HG02623 (cell line): Measurements from ENCODE around the gene ADAM10.

Experiments
- ATAC-seq: cut with Tn5 transposase; IDR thresholded peaks from one replicate; pipeline ENCODE4 v1.9.1; 2021; ENCODE audit warnings: moderate library complexity; ENCODE audit not compliant: unreplicated experiment

Gene ADAM10

GRCh38 chr15:58556028-58556361 is 193.5 kb downstream of the ADAM10 start:
- ATAC-seq = no peak

DNA sequence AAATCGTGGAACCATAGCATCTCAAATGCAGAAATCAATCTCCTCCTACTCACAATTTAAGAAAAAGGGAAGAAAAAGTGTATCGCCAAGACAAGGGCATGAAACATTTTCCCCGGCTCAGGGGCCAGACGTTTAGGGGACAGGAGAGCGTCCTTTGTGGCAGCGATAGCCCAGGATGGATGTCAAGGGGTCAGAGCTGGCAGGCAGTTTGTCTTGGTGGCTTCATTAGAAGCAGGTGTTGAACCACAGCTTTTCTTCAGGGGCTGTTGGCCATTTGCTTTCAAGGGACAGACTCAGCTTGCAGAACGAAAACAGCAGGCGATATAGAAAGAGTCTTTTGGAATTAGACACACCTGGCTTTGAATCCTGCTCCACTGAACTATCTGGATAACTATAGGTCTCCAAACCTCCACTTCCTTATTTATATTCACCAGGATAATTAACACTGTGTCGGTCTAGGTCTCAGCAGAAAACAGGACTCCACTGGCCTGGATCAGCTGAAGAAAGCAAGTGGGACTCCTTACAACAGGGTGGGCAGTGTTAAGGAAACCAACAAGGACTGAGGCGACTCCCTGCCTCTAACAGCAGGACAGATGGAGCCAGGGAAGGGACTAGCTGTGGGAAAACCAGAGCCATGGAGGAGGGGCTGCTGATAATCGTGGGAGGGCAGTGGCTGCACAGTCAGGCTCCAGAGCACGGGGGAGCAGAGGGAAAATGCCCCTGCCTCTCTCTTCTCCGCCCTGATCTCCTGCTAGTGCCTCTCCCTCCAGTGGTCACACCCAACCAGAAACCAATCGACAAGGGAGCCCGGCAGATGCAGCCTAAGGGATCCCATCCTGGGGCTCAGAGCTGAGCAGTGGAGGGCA is 194.1 kb downstream of the ADAM10 start:
- ATAC-seq = no peak

DNA sequence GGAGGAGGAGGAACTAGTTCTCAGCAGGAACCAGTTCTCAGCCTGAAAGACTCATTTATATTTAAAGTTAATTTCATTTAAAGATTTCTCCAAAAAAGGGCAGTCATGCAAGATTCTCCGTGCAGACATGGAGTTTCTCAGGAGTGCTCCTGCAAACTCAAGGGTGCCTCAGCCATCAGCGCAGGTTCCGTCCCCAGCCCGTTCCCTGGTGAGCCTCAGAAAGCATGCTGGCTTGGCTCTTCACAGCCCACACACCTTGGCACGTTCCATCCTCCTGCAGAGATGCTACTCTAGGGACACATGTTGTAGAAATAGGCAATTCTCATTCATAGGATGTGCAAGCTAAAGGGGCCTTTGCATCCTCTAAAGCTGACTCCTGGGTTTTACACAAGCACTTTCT is 194.7 kb downstream of the ADAM10 start:
- no peak for ATAC-seq

- ATAC-seq = no peak
Observed at GRCh38 chr15:58553365-58553918, 196.1 kb downstream of the ADAM10 start.

DNA sequence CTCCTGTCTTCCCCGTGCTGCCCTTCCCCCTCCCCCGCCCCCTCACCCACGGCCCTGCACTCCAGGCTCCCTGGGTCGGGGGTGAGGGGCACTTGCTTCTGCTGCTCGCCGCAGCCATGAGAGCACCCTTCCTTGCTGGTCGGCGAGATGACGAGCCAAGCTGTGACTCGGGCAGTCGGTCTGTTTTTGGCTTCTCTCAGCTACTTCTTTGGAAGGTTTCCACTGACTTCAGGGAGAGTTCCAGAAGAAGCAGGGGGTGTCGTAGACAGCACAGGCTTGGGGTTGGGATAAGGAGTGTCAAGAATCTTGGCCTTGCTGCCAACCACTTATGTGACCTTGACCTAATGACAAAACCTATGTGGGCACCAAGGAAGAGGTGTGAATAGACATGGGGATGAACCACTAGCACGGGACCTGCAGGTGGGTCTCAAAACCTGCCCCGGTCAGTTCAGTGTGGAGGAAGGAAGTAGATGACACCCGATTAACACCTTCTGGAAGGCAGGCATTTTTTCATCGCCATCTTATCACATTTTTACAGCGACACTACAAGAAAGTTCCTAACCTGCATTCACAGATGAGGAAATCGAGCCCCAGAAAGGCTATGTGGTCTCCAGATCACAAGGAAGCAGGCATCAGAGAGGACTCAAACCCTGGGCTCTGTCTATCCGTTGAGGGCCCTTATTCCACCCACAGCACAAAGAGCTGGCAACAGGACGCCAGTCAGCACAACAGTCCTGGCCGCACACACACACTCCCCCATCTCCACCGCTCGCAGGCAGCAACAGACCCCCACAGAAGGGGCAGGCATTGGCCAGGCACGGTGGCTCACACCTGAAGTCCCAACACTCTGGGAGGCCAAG is 196.8 kb downstream of the ADAM10 start:
- ATAC-seq = no peak

- ATAC-seq = no peak
Observed at GRCh38 chr15:58551764-58552504, 197.6 kb downstream of the ADAM10 start.

GRCh38 chr15:58551084-58551763 is 198.3 kb downstream of the ADAM10 start:
- ATAC-seq = no peak

GRCh38 chr15:58549785-58550074 is 199.8 kb downstream of the ADAM10 start:
- ATAC-seq = no peak

DNA sequence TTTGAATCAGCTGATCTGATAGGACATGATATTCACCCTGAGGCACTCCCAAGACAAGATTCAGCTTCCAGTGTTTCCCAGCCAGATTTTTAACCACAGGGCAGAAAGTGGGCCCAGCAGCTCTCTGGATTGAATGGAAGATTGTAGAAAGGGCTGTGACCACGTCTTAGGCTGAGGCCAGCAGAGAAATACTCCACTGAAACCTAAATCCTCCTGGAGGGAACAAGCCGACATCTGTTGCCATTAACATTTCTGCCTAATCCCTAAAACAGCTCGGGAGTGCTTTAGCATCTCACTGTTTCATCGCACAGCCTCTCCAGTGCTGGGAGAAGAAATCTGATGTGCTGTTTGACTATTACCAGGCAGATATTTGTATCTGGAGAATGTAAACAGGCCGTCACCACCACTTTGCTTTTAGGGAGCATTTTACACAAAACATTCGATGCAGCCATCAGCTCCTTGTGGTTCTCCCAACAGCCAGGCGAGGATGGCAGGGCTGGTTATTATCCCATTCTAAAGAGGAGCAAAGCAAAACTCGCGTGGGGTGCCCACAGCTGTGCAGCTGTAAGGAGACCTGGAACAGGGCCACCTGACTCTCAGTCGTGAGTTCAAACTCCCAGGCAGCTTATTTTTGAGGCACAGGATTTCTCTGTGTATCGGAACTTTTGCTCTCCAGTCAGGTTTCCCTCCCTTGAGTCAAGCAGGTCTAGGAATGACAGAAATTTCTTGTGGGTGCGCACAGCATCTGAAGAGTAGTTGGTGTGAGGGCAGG is 200.3 kb downstream of the ADAM10 start:
- ATAC-seq = no peak

GRCh38 chr15:58548308-58549012 is 201.0 kb downstream of the ADAM10 start:
- no peak for ATAC-seq

GRCh38 chr15:58547628-58548307 is 201.7 kb downstream of the ADAM10 start:
- ATAC-seq = no peak

- ATAC-seq = no peak
Observed at GRCh38 chr15:58546635-58547627, 202.6 kb downstream of the ADAM10 start.

- no peak for ATAC-seq
Observed at GRCh38 chr15:58546066-58546591, 203.4 kb downstream of the ADAM10 start.

GRCh38 chr15:58545307-58546065 is 204.0 kb downstream of the ADAM10 start:
- ATAC-seq = no peak

DNA sequence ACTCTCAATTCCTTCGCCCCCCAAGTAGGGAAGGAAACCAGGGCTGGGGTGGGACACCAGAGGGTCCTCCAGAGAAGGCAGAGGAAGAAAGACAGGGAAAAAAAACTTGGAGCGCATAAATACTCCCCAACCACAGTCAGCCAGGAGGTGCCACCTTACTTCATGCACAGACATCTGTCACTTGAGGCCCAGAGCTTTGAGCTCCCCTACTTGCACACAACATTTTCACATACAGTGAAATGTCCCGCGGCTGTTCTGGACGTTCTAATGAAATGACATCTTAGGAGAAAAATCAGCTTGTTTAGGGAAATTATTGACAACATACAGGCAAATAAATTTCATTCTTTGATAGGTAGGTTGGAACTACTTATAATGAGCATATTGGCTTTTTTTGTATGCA is 204.8 kb downstream of the ADAM10 start:
- no peak for ATAC-seq

- no peak for ATAC-seq
Observed at GRCh38 chr15:58543664-58544335, 205.7 kb downstream of the ADAM10 start.
